ENCODE results near the gene TNFRSF6B.

TNFRSF6B gene

GRCh38 chr20:63734111-63734945 is 37.9 kb downstream of the TNFRSF6B start:
- in situ Hi-C loops (cut with MboI; ENCODE audit: low sequenced_read_pairs, unreplicated experiment), result no loop called here
- no peak for TF ChIP-seq CTCF (IDR thresholded peaks at IDR 0.05; ENCODE audit: borderline replicate concordance, control extremely low read depth, extremely low read depth, insufficient read depth, missing control alignments)
- peak; percentile 21 for DNase-seq (ENCODE audit: low spot score)

DNA sequence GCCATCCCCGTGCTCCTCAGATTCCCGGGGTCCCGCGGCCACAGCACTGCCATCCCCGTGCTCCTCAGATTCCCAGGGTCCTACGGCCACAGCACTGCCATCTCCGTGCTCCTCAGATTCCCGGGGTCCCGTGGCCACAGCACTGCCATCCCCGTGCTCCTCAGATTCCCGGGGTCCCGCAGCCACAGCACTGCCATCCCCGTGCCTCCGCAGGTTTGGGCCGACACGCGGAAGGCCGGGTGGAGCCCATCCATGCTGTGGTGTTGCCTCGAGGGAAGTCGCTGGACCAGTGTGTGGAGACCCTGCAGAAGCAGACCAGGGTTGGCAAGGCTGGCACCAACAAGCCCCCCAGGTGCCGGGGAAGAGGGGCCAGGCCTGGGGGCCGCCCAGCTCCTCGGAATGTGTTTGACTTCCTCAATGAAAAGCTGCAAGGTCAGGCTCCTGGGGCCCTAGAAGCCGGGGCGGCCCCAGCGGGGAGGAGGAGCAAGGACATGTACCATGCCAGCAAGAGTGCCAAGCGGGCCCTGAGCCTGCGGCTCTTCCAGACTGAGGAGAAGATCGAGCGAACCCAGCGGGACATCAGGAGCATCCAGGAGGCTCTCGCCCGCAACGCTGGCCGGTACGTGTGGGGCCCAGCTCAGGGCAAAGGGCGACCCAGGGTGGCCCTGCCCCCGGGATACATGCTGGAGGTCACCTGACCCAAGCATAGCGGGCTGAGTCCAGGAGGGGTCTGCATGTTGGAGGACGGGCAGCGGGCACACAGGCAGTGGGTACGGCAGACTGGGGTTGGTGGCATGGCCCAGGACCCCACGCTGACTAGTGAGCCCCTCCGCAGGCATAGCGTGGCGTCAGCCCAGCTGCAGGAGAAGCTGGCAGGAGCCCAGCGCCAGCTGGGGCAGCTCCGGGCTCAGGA is 38.8 kb downstream of the TNFRSF6B start:
- TF ChIP-seq CTCF (IDR thresholded peaks at IDR 0.05; ENCODE audit: borderline replicate concordance, control extremely low read depth, extremely low read depth, insufficient read depth, missing control alignments), result no peak
- DNase-seq (ENCODE audit: low spot score), result no peak
- in situ Hi-C loops (cut with MboI; ENCODE audit: low sequenced_read_pairs, unreplicated experiment), result no loop called here

DNA sequence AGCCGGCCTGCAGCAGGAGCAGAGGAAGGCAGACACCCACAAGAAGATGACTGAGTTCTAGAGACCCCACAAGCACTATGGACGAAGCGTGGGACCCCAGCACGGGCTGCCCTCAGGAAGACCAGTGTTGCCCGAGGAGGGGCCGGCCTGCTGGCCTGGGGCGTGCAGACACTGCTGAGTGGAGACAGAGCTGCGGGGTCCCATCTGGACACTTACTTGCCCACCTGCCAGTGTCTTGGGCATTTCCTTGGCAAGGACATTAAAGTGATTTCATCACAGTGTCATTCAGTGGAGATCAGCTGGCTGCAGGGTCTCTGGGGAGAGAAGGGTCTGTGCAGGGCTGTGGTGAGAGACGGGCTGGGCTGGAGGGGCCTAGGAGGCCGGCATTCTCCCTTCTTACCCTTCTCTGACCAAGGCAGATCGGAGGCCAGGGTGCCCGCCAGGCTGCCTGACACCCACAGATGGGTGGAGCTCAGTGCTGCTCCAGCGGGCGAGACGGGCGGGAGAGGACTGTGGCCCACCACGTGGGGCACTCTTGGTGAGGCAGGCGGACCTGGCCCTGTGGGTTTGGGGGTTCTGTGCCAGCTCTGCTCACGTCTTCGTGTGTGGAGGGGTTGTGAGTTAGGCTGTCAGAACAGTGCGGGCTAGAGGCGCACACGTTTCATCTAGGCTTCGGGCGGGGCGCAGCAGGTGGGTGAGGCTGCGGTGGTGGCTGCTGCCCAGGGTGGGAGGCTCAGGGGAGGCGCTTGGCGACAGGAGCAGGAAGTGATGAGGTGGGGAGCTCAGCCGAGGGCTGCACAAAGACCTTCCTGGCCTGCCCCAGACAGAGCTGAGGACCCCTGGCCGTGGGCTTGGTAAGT is 39.6 kb downstream of the TNFRSF6B start, which contains the start of gene LIME1:
LIME1 (plus strand) TSS at position 806 of the 860 bp plus-strand sequence. CDS start 886 bp downstream, outside the sequence.
- peak; percentile 57 for DNase-seq (ENCODE audit: low spot score)
- in situ Hi-C loops (cut with MboI; ENCODE audit: low sequenced_read_pairs, unreplicated experiment), result no loop called here

GRCh38 chr20:63736893-63737694 is 40.6 kb downstream of the TNFRSF6B start:
- peak; percentile 58 for DNase-seq (ENCODE audit: low spot score)
- no peak for TF ChIP-seq CTCF (IDR thresholded peaks at IDR 0.05; ENCODE audit: borderline replicate concordance, control extremely low read depth, extremely low read depth, insufficient read depth, missing control alignments)
- in situ Hi-C loops (cut with MboI; ENCODE audit: low sequenced_read_pairs, unreplicated experiment), result no loop called here

More for the DNA sequence above, 39.6 kb downstream of the TNFRSF6B start, which contains the start of gene LIME1:
- no peak for TF ChIP-seq CTCF (IDR thresholded peaks at IDR 0.05; ENCODE audit: borderline replicate concordance, control extremely low read depth, extremely low read depth, insufficient read depth, missing control alignments)

- no peak for TF ChIP-seq CTCF (IDR thresholded peaks at IDR 0.05; ENCODE audit: borderline replicate concordance, control extremely low read depth, extremely low read depth, insufficient read depth, missing control alignments)
- in situ Hi-C loops (cut with MboI; ENCODE audit: low sequenced_read_pairs, unreplicated experiment), result no loop called here
- no peak for DNase-seq (ENCODE audit: low spot score)
Measured at GRCh38 chr20:63737695-63737944, 41.2 kb downstream of the TNFRSF6B start.

Measured in GM13976 (cell line).